HepG2 (cell line): ENCODE data around the gene TAS1R1. TPM values are rescaled to one million over a fixed set of nuclear protein-coding genes. Genes with fewer than 3 reads are reported as not detected.

Experiments
- KAT8 ChIP-seq: IDR thresholded peaks from 2 replicates; pipeline ENCODE4 v1.6.1; 2016; ENCODE audit warnings: missing genetic modification reagents, missing compliant biosample characterization
- LCORL ChIP-seq, 2 experiments: fragments of 450-650 bp in 1 of 2; sonication (generic) in 1 of 2; formaldehyde crosslinking in 1 of 2; IDR thresholded peaks; 2 replicates each; pipeline versions ENCODE4 v1.5.0 to v1.6.1; 2017 to 2020; ENCODE audit warnings: antibody characterized with exemption in 1 of 2, missing genetic modification reagents in 1 of 2
- MED13 ChIP-seq: sonication (generic); formaldehyde crosslinking; IDR thresholded peaks from 2 replicates; pipeline ENCODE4 v1.5.0; 2020; ENCODE audit warnings: missing genetic modification reagents
- SMARCE1 ChIP-seq: fragments of 450-650 bp; IDR thresholded peaks from 2 replicates; pipeline ENCODE4 v1.6.1; 2017; ENCODE audit warnings: borderline replicate concordance
- SP2 ChIP-seq: sonication (generic); formaldehyde crosslinking; IDR thresholded peaks from 2 replicates; pipeline ENCODE4 v1.5.1; 2020; ENCODE audit warnings: mild to moderate bottlenecking, missing genetic modification reagents
- SYNCRIP ChIP-seq: fragments of 200-400 bp; formaldehyde crosslinking; IDR thresholded peaks from 2 replicates; pipeline ENCODE4 v1.6.1; 2018; ENCODE audit warnings: mild to moderate bottlenecking, low read depth, low read length; ENCODE audit not compliant: insufficient read depth
- ZBTB21 ChIP-seq: sonication (generic); formaldehyde crosslinking; IDR thresholded peaks from 2 replicates; pipeline ENCODE4 v1.4.0; 2020; ENCODE audit warnings: missing genetic modification reagents
- ZFP1 ChIP-seq: IDR thresholded peaks from 2 replicates; pipeline ENCODE4 v1.6.1; 2016
- ZNF143 ChIP-seq: sonication (generic); formaldehyde crosslinking; IDR thresholded peaks from 2 replicates; pipeline ENCODE4 v1.4.0; 2020; ENCODE audit warnings: missing genetic modification reagents
- ZNF180 ChIP-seq: sonication (generic); formaldehyde crosslinking; IDR thresholded peaks from 2 replicates; pipeline ENCODE4 v1.4.0; 2020; ENCODE audit warnings: low read depth, missing genetic modification reagents, borderline replicate concordance
- ZNF232 ChIP-seq: sonication (generic); formaldehyde crosslinking; IDR thresholded peaks from 2 replicates; pipeline ENCODE4 v1.4.0; 2020; ENCODE audit warnings: missing genetic modification reagents, borderline replicate concordance
- ZNF350 ChIP-seq: sonication (generic); formaldehyde crosslinking; IDR thresholded peaks from 2 replicates; pipeline ENCODE4 v1.4.0; 2020; ENCODE audit warnings: mild to moderate bottlenecking, low read depth, missing genetic modification reagents, borderline replicate concordance
- ZNF547 ChIP-seq: sonication (generic); formaldehyde crosslinking; IDR thresholded peaks from 2 replicates; pipeline ENCODE4 v1.5.1; 2020; ENCODE audit warnings: mild to moderate bottlenecking, missing genetic modification reagents
- ZNF556 ChIP-seq: sonication (generic); formaldehyde crosslinking; IDR thresholded peaks from 2 replicates; pipeline ENCODE4 v1.4.0; 2020; ENCODE audit warnings: mild to moderate bottlenecking, missing genetic modification reagents, borderline replicate concordance
- ZNF768 ChIP-seq: sonication (generic); formaldehyde crosslinking; IDR thresholded peaks from 2 replicates; pipeline ENCODE4 v1.4.0; 2020; ENCODE audit warnings: missing genetic modification reagents
- polyA plus RNA-seq, 8 experiments: library from polyadenylated mRNA; depleted of rRNA in 3 of 8; stranded (reverse) in 7 of 8; unstranded in 1 of 8; fragments of >200 nt; fragmentation: Illumina TruSeq in 4 of 8; extraction: Trizol in 4 of 8; gene quantifications; 2 replicates each; pipeline versions ENCODE4 v1.2.1 to v1.2.3, GENCODE V29; 2011 to 2016; ENCODE audit warnings: low read depth in 4 of 8, missing spikeins in 1 of 8, mixed read lengths in 1 of 8; ENCODE audit not compliant: insufficient read depth in 1 of 8
- total RNA-seq, 5 experiments: library from RNA; depleted of rRNA; stranded (reverse); fragments of >200 nt; fragmentation: Illumina TruSeq; extraction: Trizol; gene quantifications; 2 replicates each; pipeline ENCODE4 v1.2.3, GENCODE V29; 2016; ENCODE audit warnings: low read depth in 1 of 5
- TF ChIP-seq, protein P1 (sequence below): sonication (generic); formaldehyde crosslinking; IDR thresholded peaks from 2 replicates; pipeline ENCODE4 v1.5.1; 2020; ENCODE audit warnings: missing genetic modification reagents, mild to moderate bottlenecking, borderline replicate concordance
- TF ChIP-seq, protein P2 (sequence below): sonication (generic); formaldehyde crosslinking; IDR thresholded peaks from 2 replicates; pipeline ENCODE4 v1.8.0; 2022; ENCODE audit warnings: missing genetic modification reagents, mild to moderate bottlenecking, borderline replicate concordance
- TF ChIP-seq, protein P3 (sequence below): sonication (generic); formaldehyde crosslinking; IDR thresholded peaks from 2 replicates; pipeline ENCODE4 v1.8.0; 2022; ENCODE audit warnings: mild to moderate bottlenecking, missing genetic modification reagents, borderline replicate concordance
- TF ChIP-seq, protein P4 (sequence below): sonication (generic); formaldehyde crosslinking; IDR thresholded peaks from 2 replicates; pipeline ENCODE4 v1.8.0; 2022; ENCODE audit warnings: low read depth, missing genetic modification reagents
- TF ChIP-seq, protein P5 (sequence below): sonication (generic); formaldehyde crosslinking; conservative IDR thresholded peaks from 2 replicates; pipeline ENCODE4 v1.4.0; 2020; ENCODE audit warnings: missing genetic modification reagents
- TF ChIP-seq, protein P6 (sequence below): sonication (generic); formaldehyde crosslinking; IDR thresholded peaks from 2 replicates; pipeline ENCODE4 v1.5.0; 2020; ENCODE audit warnings: missing genetic modification reagents, mild to moderate bottlenecking, borderline replicate concordance

Gene TAS1R1
- total and polyA plus RNA-seq, 2 of the 13 experiments (the other 11 are each of a cell fraction or from before 2014, with no cell fraction given) = 1.4 to 1.6 TPM

DNA sequence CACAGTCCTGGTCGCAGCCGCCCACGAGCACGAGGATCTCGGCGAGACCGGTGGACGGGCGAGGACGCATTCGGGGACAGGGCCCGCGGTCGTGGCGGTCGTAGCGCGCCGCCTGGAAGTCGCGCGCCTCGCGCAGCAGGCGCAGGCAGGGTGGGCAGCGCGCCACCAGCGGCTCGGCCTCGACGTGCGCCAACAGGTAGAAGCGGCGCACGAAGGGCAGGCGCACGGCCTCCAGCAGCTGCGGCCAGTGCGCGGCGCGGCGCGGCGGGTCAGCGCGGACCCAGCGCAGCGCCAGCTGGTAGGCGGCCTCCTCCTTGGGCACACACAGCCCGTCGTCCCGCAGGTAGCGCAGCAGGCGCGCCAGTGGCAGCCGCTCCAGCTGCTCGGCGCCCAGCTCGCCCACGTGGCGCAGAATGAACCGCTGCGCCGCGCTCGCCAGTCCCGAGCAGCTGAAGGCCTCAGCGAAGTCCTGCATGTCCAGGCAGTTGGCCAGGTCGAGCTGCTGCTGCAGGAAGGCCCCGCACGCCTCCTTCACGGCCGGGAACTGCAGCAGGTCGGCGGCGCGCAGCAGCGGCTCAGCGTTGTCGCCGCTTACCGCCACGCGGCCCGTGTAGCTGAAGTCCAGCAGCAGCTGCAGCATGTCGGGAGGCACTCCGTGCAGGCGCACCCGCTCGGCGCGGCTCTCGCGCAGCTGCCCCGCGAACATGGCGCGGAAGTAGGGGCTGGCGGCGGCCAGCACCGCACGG is 47.0 kb downstream of the TAS1R1 start (continued):
- TF ChIP-seq, protein P1, sequence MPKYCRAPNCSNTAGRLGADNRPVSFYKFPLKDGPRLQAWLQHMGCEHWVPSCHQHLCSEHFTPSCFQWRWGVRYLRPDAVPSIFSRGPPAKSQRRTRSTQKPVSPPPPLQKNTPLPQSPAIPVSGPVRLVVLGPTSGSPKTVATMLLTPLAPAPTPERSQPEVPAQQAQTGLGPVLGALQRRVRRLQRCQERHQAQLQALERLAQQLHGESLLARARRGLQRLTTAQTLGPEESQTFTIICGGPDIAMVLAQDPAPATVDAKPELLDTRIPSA (CRISPR knock-in tag) = no peak
- TF ChIP-seq ZFP1 (CRISPR knock-in tag) = no peak
- TF ChIP-seq, protein P2, sequence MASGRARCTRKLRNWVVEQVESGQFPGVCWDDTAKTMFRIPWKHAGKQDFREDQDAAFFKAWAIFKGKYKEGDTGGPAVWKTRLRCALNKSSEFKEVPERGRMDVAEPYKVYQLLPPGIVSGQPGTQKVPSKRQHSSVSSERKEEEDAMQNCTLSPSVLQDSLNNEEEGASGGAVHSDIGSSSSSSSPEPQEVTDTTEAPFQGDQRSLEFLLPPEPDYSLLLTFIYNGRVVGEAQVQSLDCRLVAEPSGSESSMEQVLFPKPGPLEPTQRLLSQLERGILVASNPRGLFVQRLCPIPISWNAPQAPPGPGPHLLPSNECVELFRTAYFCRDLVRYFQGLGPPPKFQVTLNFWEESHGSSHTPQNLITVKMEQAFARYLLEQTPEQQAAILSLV = no peak; the same call in none of the 2 replicates
- TF ChIP-seq, protein P3, sequence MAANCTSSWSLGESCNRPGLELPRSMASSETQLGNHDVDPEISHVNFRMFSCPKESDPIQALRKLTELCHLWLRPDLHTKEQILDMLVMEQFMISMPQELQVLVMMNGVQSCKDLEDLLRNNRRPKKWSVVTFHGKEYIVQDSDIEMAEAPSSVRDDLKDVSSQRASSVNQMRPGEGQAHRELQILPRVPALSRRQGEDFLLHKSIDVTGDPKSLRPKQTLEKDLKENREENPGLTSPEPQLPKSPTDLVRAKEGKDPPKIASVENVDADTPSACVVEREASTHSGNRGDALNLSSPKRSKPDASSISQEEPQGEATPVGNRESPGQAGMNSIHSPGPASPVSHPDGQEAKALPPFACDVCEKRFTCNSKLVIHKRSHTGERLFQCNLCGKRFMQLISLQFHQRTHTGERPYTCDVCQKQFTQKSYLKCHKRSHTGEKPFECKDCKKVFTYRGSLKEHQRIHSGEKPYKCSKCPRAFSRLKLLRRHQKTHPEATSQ (CRISPR knock-in tag) = no peak
- no peak; the same call in 1 of the 2 replicates for TF ChIP-seq SP2 (CRISPR knock-in tag)
- TF ChIP-seq, protein P4, sequence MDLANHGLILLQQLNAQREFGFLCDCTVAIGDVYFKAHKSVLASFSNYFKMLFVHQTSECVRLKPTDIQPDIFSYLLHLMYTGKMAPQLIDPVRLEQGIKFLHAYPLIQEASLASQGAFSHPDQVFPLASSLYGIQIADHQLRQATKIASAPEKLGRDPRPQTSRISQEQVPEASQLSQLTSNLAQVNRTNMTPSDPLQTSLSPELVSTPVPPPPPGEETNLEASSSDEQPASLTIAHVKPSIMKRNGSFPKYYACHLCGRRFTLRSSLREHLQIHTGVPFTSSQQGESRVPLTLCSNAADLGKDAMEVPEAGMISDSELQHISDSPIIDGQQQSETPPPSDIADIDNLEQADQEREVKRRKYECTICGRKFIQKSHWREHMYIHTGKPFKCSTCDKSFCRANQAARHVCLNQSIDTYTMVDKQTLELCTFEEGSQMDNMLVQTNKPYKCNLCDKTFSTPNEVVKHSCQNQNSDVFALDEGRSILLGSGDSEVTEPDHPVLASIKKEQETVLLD (CRISPR knock-in tag) = no peak; the same call in none of the 2 replicates
- no peak for TF ChIP-seq ZNF350 (CRISPR knock-in tag)
- TF ChIP-seq KAT8 = no peak; the same call in 1 of the 2 replicates
- TF ChIP-seq ZNF547 (CRISPR knock-in tag) = no peak; the same call in 1 of the 2 replicates
- TF ChIP-seq, protein P5, sequence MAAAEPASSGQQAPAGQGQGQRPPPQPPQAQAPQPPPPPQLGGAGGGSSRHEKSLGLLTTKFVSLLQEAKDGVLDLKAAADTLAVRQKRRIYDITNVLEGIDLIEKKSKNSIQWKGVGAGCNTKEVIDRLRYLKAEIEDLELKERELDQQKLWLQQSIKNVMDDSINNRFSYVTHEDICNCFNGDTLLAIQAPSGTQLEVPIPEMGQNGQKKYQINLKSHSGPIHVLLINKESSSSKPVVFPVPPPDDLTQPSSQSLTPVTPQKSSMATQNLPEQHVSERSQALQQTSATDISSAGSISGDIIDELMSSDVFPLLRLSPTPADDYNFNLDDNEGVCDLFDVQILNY (CRISPR knock-in tag) = peak; percentile 49; the same call in 1 of the 2 replicates
- TF ChIP-seq LCORL (IDR thresholded peaks at IDR 0.05) = no peak
- 0 out of 2 replicates have a peak, but pooled peaks have one; percentile 25 for TF ChIP-seq LCORL (CRISPR knock-in tag; IDR thresholded peaks at IDR 0.05)
- TF ChIP-seq ZNF232 (CRISPR knock-in tag) = no peak
- TF ChIP-seq ZNF180 (CRISPR knock-in tag) = no peak
- TF ChIP-seq, protein P6, sequence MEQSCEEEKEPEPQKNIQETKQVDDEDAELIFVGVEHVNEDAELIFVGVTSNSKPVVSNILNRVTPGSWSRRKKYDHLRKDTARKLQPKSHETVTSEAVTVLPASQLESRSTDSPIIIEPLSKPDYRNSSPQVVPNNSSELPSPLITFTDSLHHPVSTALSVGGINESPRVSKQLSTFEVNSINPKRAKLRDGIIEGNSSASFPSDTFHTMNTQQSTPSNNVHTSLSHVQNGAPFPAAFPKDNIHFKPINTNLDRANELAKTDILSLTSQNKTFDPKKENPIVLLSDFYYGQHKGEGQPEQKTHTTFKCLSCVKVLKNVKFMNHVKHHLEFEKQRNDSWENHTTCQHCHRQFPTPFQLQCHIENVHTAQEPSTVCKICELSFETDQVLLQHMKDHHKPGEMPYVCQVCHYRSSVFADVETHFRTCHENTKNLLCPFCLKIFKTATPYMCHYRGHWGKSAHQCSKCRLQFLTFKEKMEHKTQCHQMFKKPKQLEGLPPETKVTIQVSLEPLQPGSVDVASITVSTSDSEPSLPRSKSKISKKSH = 0 out of 2 replicates have a peak, but pooled peaks have one; percentile 9
- TF ChIP-seq ZBTB21 = no peak
- TF ChIP-seq ZNF768 (CRISPR knock-in tag) = no peak
- TF ChIP-seq SMARCE1 = no peak
- no peak for TF ChIP-seq SYNCRIP
- TF ChIP-seq ZNF143 (CRISPR knock-in tag) = no peak
- TF ChIP-seq ZNF556 = no peak
- no peak; the same call in 1 of the 2 replicates for TF ChIP-seq MED13 (CRISPR knock-in tag)
